ENCODE results near the gene EPHB3. TPM values are rescaled to one million over a fixed set of nuclear protein-coding genes. Genes with fewer than 3 reads are reported as not detected.
"Not testable (repeated sequence)": the region's sequence is repeated elsewhere in the genome, so short reads cannot be mapped to it uniquely, and the experiment has no call there.

EPHB3 gene
- total RNA-seq, 1 donor from 2014 or later = 0.05 TPM

DNA sequence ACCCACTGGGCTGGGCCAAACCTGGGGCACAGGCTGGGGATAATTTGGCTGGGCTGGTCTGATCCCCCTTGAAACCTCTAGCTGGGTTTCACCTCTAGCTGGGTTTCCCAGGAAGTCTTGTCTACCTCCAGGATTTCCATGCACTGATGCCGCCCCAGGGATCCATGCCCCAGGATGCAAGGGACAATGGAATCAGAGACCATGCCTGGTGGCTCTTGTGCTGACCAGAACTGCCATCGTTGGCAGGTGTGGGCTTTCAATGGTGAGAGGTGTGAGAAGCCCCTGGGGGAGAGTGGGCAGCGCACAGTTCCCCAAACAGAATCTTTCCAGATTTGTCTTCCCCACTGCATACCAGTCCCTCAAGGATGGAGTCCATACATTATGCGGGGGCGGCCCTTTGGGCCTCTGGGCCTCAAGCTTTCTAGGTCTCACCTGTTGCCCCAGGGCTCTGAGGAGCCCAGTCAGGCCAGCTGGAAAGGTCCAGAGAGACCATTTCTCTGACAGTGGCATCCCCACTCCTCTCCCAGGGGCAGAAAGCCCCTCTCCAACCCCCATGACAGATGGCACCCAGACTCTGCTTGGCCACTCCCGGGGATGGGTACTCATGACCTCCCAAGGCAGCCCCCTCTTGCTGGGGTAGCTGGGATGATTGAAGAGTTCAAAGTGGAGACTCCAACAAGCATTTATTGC, 35.4 kb downstream of the EPHB3 start:
- intact Hi-C loops (cut with micrococcal nuclease) = no loop called here

DNA sequence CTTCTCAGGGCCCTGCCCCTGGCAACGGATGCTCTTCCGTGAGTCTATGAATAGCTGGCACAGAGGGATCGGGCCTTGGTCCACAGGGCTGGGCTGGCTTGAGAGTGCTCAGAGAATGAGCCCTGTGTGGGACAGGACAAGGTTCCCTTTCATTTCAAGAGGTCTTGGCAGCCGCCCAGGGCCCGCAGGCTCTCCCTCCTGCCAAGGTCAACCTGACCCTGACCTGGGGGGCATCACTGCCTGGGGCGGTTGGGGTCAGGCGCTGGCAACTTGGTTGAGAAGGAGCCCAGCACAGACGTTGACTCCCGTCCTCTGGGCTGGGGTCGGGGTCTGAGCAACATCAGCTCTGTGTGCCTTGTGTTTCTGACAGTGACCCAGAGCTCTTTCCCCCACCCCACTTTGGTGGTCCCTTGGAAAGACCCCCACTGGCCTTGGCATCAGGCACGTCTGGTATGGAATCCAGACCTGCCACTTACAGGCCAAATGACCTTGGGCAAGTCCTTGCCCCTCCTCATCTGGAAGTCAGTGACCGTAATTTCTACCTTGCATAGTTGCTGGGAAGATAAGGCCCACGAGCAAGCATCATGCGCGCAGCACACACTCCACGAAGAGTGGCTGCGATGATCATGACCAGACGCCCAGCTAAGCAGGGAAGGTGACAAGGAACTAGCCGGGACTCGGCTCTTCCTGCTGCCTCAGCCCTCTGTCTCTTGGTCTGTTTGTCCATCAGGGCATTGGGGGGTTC, 36.4 kb downstream of the EPHB3 start:
- intact Hi-C loops (cut with micrococcal nuclease) = no loop called here

DNA sequence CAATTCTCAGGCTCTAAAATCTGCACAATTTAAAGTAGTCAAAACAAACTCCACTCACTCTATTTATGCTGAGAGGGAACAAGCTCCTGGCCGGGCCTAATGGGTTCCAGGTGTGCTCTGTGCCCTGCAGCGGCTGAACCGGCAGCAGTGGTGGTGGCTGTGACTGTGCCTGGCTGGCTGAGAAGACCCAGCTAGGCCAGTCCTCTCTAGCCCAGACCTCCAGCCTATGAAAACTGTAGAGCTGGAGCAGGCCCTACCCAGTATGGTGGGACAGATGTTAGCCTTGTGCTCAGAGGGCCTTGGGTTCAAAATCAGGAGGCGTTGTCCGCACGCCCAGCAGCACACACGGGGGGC, 37.0 kb downstream of the EPHB3 start:
- intact Hi-C loops (cut with micrococcal nuclease) = no loop called here

DNA sequence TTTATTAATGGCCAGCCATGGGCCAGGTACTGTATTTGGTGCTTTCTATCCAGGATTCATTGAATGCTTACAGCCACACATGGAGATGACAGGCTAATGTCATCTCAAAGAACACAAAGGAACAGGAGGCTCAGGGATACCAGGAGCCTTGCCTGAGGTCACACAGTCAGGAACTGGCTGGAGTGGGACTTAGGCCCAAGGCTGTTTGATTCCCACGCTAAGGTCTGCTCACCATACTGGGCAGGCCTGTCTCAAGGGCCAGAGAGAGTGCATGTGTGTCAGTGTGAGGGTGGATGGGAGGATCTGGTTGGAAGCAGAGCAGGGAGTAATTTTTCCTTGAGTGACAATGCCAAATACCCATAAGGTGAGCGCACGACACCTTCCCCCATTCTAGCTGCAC, 37.6 kb downstream of the EPHB3 start:
- intact Hi-C loops (cut with micrococcal nuclease) = no loop called here

DNA sequence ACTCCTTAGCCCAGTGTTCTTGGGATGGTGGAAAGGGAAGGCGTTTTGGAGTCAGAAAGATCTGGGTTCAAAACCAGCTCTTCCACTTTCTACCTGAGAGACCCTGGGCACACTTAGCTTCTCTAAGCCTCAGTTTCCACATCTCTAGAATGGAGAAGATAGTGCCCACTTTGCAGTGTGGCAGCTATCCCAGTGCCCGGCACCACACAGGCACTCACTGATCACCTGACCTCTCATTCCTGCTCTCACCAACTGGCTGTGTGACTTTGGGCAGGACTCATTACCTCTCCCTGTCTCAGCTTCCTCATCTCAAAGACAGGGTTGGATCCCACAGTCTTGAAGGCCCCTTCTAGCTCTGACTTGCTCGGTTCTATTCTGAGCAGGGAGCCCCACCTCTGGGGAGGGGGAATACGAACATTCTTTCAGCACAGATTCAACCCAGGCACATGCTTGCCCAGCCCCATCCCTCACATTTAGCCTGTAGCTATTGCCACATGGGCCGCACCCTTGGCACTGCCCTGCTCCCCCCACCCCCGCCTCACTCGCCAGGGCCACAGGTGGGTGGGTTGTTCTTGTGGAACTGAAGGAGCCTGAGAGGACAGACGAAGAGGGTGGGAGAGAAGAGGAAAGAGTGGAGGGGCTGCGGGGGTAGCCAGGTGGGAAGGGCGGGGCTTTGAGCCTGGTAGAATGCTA, 39.2 kb downstream of the EPHB3 start:
- intact Hi-C loops (cut with micrococcal nuclease) = no loop called here

DNA sequence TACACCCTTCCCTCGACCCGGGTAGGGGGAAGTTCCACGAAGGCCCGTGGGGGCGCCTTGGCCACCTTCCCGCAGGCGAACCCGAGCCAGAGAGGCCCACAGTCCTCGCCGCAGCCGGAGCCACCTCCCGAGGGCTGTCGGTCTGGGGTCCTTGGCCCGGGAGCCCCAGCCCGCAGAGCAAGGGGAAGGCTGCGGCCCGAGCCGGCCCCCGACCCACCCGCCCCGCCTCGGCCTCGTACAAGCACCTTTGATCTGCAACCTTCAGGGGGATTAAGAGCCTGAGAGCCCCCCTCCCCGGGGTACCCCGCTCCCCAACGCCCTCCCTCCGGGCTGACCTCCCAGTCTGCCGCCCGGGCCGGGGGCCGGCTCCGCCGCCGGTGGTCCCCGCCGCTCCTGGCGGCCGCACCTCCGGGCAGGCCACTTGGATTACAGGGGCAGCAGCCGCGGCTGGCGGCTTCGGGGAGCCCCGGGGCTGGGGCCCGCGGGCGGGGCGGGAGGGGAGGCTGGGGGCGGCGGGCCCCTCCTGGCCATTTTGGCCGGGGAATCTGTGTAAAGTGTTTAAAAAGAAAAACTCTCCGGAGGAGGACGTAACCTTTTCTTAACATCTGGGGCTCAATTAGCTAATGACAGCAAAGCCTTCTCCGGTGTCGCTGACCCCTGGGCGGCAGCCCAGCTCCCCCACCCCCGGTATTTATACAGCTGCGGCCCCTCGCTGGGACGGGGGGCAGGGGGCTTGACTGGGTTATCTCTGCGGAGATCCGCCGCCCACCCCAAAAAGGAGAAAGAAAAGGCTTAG, 40.2 kb downstream of the EPHB3 start:
- intact Hi-C loops (cut with micrococcal nuclease) = no loop called here

DNA sequence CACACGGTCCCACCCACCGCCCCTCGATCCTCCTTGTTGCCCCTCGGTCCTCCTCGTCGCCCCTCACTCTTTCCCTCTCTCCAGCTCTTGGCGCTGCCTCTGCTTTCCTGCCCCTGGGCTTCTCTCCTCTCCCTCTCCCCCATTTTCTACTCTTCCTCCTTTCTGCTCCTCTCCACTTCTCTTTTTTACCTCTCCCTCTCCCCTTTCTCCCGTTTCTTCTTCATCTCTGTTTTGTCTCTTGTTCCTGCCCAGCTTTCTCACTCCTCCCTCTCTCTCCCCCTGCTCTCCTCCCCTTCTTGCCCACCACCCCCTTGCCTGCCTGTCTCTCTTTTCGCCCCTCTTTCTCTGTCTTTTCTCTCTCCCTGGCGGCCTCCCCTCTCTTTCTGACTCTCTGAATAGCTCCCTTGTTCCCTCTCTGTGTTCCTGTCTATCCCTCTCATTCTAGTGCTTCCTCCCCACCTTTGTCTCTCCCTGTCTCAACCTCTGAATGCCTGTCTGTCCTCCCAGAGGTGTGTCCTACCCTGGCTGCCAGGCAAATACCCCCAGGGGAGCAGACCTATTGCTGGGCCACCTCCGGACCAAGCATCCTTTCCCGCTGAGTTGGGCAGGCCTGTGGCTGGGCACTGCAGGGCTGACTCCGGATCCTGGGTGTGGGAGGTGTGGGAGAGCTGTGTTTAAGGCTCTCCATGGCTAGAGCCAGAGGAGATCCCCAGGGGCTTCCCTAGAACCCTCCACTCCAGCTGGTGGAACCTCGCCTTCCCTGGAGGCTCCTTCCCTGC, 41.0 kb downstream of the EPHB3 start:
- intact Hi-C loops (cut with micrococcal nuclease) = no loop called here

DNA sequence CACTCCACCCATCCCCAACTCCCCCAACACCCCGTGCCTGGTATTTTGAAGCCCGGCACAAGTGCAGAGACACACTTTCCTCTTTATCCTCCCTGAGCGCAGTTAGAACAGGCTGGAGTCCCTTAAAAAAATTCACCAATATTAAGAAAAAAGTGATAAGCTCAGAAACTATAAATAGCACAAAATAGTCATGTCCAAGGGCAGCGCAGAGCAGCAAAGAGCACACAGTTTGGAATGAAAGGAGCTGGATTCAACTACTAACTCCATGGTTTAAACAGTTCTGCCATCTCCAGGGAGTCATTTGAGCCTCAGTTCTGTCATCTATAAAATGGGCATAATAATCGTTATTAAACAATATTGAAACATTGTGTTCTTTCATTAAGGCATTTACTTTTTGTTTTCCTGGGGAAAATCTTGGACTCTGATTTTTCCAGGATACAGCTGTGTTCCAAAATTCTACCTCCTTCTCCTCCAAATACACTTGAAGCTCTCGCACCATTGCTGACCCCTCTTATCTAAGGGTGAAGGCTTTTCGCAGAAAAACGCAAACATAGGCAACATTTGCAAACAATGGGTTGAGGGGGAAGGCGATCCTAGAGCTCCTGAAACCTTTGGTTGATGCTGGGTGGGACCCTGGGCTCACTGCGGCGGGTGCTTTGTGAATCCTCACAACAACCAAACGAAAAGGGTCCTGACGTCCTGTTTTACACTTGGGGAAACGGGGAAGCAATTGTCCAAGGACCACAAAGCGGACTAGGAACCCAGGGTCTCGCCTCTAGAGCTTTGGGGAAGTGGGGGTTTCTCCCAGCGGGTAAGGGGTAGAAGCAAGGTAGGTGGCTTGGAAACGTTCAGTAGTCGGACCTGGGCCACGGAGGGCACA, 41.8 kb downstream of the EPHB3 start:
- intact Hi-C loops (cut with micrococcal nuclease) = no loop called here

DNA sequence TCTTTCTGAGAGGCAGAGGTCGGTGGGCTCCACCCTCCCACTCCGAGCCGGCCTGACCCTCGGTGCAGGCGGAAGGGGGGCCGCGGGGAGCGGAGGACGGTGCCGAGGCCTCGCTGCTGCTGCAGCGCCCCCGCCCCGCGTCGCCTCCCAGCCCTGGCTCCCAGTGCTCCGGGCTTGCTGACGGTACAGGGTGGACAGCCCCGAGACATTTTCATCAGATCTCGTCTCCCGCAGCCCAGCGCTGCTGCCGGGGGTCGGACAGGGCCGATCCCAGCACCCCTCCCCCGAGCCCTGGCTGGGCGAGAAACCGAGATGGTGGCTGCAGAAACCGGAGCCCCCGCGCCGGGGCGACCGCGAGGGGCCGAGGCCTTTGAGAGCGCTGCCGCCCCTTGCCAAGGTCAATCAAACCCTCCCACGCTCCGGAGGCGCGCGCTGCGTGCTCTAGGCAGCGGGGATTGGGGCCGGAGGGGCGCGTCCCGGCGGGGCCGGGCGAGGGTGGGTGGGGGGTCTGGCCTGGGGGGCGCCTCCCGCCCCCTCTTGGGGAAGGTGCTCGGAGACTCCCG, 42.5 kb downstream of the EPHB3 start:
- intact Hi-C loops (cut with micrococcal nuclease) = no loop called here

DNA sequence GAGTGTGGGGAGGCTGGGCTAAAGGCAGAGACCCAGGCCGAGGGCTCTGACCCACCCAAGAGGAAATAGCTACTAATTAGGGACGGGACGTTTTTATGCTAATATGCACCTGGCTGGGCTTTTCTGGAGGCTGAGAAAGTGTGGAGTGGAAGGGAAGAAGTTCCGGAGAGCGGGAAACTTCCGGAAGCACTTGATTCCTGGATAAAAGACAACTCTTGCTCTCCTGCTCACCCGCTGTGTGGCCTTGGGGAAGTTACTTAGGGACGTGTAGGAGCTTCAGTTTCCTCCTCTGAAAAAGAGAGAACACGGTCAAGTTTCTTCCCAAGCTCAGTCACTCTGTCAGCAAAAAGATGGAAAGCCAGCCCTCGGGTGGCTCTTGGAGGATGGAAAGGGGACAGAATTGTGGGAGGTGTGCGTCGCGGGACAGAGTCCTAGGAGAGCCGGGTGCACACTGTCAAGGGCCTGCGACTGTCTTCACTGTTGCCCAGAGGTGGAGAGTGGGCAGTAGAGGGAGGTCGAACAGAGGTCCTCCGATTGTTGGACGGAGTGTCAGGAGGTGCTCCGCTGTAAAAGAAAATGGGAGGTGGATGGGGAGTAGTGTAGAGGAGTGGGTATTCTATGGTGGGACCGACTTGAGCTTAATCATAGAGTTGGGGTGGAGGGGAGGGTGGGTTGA, 43.2 kb downstream of the EPHB3 start:
- intact Hi-C loops (cut with micrococcal nuclease) = no loop called here

DNA sequence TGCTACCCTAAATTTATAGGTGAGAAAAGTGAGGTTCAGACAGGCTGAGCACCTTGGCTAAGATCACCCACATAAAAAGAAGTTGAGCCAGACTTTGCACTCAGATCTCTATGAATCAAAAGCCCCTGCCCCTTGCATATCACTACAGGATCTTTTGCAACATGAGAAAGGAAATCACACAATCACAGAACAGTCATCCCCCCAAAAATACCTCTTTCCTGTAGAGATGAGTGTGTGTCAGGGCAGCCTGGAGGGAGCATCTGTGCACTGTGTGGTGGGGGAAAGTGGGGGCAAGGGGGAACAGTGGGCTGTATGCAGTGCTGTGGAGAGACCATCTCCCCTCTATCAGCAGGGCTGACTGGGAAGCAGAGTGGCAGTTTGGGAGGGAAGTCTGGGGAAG, 46.6 kb downstream of the EPHB3 start:
- intact Hi-C loops (cut with micrococcal nuclease) = no loop called here

DNA sequence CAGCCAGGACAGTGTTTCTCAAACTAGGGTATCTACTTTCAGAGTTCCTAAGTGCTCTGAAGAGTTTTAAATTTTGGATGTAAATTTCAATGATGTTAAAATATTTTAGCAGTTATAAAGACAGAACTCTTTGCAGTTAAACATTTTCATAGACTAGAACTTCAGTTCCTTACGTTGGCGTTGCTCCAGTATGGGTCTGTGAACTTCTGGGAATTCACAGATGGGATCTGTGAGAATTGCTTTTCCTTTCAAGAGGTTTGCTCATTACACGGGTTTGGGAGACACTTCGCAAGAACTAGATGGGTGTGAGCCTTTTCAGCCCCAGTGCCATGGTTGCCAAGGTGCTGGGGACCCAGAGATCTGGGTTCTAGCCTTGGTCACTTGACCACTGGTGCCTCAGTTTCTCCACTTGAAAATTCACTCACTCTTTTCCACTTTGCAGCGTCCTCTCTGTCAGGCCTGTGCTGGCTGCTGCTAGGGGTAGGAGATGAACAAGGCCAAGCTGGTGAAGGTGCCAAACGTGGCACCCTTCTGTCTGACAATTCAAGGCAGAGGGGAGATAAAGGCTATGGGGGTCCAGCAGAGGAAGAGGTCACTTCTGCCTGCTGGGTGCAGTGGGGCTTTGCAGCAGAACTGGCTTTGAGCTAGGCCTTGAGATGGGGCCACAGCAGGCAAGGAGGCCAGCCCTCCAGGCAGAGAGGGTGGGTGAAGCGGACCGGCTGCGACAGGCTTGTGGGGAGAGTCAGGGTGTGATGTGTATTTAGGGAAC, 48.1 kb downstream of the EPHB3 start:
- intact Hi-C loops (cut with micrococcal nuclease) = no loop called here

DNA sequence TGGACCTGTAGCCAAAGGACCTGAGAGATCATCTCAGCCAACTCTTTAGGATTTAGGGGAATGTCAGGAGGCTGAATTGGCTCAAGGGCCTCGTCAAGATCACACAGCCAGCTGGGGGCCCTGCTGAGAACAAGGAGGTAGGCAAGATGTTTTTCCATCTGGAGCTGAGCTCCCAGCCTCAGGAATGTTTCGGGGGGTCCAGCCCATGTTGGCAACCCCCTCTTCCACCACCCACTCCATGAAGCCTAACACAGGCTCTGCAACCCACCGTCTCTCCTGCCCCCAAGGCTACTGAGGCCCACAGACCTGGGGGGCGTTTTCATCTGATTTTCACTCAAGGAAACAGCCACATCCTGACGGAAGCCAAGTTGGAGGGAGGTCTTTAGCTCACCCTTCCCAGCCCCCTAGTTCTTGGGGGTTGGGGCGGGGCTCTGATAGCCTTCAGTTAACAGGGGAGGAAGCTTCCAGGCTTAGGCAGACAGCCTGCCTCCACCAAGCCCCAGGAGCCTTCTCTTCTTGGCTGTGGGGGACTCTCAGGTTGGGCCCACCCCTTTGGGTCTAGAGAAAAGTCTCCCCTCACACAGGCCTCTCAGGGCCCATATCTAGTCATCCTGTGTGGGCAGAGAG, 48.8 kb downstream of the EPHB3 start:
- intact Hi-C loops (cut with micrococcal nuclease) = no loop called here

DNA sequence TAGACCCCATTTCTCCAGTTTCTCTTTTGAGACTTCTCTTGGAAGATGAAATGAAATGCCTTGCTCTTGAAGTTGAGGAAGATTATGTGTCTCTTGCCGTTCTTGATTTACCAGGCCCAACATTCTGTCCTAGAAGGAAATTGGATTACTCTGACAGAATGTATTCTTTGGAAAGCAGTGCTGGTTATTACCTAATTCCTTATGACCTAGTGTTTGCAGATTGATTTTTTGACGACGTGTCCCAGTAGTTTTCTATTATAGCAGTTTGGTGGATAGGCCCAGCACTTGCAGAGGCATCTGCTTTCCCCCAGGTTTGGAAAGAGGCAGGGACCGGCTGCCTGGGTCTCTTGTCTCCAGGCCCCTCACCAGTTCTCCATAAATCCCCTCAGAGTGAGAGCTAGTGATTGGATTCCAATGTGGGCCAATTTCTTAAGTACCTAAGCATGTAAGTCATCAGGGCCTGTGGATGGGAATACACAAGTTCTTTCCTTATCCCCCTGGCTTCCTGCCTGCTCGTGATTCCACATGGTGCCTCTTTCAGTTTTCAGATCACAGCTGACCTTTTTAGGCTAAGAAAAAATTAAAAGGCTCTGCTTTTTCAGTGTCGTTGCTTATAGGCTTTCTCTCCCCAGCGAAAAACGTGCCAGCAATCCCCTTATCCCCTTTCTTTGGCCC, 50.2 kb downstream of the EPHB3 start:
- intact Hi-C loops (cut with micrococcal nuclease) = no loop called here

DNA sequence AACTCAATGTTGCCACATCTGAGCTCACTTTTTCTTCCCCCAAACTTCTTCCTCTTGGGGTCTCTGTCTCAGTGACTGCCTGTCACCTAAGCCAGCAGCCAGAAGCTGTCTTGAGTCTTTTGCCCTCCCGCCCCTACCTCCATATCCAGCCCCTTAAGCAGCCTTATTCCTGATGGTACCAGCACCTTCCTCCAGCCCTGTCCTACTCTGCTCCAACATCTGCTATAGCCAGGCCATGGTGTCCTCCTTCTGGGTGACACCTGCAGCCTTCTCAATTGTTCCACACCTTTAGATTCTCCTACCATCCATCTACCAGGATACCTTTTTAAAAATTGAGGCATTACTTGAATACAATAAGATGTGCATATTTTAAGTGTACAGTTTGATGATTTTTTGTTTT, 53.8 kb downstream of the EPHB3 start:
- intact Hi-C loops (cut with micrococcal nuclease) = no loop called here

DNA sequence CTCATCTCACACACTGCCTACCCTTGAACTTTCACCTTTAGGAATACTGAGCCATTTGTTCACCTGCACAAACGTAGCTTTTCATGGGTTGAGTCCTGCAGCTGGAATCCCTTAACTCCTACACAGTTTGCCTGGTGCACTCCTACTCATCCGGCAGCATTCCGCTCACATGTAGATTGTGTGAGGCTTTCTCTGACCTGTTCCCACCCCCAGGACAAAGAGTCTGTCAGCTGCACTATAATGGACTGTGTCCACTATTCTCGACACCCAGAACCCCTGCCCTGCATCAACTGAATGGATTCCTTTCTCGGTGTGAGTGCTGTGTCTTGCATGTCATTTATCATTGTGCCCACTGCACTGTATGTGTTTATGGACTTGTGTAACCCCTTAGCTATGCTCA, 54.9 kb downstream of the EPHB3 start:
- intact Hi-C loops (cut with micrococcal nuclease) = no loop called here

DNA sequence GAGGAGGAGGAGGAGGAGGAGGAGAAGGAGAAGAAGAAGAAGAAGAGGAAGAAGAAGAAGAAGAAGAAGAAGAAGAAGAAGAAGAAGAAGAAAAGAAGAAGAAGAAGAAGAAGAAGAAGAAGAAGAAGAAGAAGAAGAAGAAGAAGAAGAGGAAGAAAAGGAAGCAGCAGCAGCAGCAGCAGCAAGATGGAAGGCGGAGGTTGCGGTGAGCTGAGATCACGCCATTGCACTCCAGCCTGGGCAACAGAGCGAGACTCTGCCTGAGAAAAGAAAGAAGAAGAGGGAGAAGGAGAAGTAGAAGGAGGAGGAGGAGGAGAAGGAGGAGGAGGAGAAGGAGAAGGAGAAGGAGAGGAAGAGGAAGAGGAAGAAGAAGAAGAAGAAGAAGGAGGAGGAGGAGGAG, 55.7 kb downstream of the EPHB3 start:
- intact Hi-C loops (cut with micrococcal nuclease) = not testable (repeated sequence)
